Measurements from ENCODE around the gene GSC2. TPM values are rescaled to one million over a fixed set of nuclear protein-coding genes. Genes with fewer than 3 reads are reported as not detected.
"Not testable (repeated sequence)": the region's sequence is repeated elsewhere in the genome, so short reads cannot be mapped to it uniquely, and the experiment has no call there.

The GSC2 gene
- total RNA-seq, 1 donor from 2014 or later: not detected

DNA sequence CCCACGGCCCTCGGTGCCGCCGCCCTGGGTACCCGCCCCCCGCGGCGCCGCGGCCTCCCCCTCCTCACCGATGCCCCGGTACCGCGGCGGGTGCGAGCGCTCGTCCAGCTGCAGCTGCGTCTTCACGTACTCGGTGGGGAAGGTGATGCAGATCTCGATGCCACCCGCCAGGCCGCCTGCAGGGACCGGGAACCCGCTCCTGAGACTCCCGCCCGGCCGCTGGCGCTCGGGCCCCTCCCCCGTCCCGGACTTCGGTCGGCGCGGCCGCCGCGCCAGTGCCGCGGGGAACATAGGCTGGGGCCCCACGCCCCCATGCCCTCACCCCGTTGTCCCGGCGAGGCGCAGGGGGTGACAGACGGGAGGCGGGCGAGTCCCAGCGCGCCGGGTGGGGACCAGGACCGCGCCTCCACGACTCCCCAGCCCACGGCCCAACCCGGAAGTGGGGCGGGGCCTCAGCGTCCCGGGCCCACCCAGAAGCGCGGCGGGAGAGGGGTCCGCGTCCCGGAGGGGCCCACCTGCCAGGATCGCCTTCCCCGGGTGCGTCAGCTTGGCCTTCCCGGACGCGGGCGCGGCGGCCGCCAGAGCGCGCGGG is 28.1 kb upstream of the GSC2 start:
- DNase-seq (ENCODE audit: low spot score): peak; percentile 69

DNA sequence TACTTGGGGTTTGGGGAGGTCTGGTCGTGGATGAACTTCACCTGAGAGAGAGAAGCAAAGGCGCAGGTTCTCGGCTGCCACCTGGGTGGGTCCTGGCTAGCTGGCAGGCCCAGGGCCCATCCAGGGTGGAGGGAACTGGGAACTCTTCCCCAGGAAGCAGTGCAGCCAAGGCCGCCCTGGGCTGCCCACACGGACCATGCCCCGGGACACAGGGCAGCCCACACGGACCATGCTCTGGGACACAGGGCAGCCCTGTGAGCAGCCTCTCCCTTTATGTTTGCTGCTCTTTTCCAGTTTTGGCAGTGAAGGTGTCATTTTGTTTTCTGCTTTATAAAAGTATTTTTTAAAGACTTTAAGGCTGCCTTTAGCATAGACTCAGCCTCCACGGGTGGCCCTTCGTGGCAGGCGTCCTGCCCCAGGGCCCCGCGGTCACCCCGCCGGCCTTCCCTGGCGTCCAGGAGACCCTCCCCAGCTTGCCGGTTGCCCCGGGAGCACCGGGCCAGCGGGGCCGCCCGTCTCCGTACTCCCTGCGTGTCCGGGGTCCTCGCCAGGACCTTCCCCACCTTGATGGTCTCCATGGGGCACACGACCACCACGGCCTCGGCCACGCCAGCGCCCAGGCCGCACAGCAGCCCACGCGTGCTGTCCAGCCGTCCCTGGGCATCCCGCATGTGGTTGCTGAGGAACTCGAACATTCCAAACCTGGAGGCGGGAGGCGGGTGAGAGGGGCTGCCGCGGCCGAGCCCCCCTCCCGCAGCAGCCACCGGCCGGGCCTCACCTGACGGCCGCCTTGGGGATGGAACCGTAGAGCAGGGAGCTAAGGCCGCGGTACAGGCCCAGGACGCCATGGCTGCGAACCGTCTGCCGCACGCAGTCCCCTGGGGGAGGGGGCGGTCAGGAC is 27.3 kb upstream of the GSC2 start:
- DNase-seq (ENCODE audit: low spot score): no peak

DNA sequence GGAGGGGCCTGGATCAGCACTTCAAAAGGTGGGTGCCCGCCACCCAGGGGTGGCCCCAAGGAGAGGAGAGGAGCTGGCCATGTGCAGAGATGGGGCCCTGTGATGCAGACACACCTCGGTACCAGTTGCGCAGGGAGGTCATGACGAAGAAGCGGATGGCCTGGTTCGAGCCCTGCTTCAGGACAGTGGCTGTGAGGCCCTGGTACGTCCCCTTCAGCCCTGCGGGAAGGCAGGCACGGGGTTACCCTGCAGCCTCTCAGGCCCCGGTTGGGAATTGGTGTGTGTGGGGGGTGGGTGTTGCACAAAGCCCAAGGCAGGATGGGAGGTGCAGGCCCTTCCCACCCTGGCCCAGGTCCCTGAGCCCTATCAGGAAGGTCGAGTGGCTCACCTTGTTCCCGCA is 26.6 kb upstream of the GSC2 start:
- no peak for DNase-seq (ENCODE audit: low spot score)

- no peak for DNase-seq (ENCODE audit: low spot score)
Measured at GRCh38 chr22:19176175-19176643, 26.1 kb upstream of the GSC2 start.

GRCh38 chr22:19175602-19176174 is 25.6 kb upstream of the GSC2 start:
- DNase-seq (ENCODE audit: low spot score): no peak

GRCh38 chr22:19175026-19175601 is 25.0 kb upstream of the GSC2 start:
- DNase-seq (ENCODE audit: low spot score): no peak

- no peak for DNase-seq (ENCODE audit: low spot score)
Measured at GRCh38 chr22:19174106-19175025, 24.3 kb upstream of the GSC2 start.

DNA sequence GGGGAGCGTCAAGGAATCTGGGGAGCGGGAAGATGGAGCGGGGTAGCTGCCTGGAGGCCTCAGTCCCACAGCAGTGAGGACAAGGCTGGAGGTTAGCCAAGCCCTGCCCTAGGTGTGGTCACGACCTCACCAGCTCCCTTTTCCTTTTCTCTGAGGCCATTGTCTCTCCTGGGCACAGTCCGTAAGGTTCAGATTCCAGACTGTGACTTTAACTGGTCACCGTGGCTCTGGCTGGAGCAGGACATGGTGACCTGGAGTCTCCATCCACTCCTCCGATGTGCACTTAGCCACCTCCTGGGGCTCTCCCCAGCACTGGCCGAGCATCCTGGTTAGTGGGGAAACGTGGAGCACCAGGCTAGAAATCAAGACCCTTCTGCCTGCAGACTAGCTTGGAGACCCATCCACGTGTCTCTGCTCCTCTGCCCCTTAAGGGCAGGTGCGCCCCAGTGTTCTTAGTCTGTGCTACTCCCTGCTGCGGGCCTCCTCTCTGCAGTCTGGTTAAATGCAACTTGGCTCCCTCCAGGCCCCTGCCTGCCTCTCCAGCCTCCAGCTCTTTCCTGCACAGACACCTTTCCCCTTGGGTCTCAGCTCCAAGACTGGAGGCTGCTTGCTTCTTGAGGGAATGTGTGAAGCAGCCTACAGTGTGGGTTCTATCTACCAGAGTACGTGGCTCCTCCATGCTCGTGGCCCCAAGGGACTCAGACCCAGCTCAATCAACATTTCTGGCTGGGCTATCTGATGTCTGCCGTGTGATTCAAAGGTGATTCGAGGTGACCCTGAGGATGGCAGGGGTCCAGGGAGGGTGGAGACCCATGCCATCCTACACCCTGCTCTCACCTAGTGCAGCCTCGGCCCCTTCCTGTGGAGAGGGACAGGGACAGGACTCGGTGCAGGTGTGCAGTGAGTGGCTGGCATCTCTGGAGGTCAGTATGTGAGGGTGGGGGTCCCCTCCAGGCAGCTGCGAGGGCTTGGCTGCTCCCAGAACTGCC is 23.2 kb upstream of the GSC2 start:
- DNase-seq (ENCODE audit: low spot score): no peak

DNA sequence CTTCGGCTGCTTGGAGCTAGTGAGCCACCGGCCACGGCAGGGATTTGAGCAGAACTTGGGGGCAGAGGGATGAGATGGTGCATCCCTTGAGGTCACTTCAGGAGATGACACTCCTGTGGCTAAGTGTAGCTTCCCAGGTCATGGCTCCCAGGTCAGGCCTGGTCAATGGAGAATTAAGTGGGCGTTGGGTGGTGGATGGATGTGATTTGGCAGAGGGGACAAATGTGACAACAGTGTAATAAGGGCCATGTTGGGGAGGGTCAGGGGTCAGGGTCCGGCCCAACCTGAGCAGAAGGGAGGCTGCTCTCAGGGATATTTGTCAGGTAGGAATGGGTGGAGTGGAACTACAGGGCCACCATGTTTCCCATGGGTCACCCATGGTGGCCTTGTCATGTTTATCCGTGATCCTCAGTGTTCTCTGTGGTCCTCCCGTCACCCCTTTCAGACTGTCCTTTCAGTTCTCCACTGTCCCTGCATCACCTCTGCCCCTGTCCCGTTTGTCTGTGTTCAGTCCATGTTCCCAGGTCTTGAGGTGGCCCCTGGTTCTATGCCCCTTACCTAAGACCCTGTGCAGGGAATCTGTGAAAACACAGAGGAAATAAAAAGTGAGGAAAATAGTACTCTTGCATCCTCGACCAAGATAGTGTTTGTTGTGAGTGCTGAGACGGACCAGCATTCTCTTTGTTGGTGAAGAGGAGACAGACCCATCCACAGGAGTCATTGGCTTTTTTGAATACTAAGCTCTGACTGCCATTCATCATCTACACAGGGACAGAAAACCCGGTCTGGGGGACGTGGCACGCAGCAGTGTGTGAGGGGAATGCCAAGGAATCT is 22.3 kb upstream of the GSC2 start:
- DNase-seq (ENCODE audit: low spot score): no peak

DNA sequence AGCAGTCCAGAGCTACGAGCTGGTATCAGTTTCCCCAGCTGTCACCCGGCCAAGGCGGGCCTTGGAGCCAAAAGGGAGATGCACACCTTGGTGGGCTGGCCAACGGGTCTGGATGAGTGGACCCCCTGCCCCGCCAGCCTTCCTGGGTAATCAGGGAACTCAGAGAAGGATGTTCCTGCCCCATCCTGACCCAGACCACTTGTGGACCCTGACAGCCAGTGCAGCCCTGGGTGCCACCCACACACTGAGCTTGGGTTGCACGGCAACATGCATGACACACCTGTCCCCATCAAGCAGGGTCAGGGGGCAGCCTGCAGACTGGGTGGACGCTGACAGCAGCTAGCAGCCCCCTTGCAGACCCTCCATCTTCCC is 19.8 kb upstream of the GSC2 start:
- DNase-seq (ENCODE audit: low spot score): no peak

DNA sequence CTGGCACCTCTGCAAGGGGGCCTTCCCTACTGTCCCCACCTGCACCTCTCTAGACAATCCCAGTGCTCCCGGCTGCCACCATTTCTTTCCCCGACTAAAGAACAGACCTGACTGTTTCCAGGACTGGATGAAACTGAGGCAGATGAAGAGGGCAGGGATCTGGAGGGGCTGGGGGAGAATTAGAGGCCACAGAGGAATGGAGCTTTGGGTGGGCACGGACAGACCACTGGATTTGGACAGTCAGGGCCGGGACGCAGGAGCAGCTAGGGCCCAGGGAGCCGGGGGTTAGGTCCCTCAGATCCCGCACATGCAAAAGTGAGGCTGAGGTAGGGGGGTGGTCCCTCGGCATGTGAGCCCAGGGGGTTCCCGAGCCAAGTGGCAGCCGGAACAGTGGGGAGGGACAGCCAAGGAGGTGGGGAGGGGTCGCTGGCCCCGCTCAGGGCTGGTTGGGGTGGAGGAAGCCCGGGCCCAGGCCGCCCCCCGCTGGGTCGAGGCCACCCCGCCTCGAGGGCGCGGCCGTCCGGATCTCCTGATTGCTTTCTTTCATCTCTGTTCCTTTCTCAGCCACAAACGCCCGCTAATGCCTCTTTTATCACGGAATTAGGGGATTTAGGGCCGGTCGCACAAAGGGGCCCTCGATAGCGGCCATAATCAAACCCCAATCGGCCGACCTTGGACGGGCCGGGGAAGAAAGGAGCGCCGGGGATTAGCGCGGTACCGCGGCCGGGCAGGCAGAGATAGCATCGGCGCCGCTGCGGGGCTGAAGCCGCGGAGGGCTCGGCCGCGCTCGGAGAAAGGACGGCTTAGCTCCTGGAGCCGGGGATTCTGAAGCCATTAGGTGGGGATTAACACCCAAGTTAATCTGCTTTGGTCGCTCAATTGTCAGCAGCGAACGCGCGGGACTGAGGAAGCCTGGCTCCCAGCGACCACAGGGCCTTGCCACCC is 19.2 kb upstream of the GSC2 start:
- no peak for DNase-seq (ENCODE audit: low spot score)

DNA sequence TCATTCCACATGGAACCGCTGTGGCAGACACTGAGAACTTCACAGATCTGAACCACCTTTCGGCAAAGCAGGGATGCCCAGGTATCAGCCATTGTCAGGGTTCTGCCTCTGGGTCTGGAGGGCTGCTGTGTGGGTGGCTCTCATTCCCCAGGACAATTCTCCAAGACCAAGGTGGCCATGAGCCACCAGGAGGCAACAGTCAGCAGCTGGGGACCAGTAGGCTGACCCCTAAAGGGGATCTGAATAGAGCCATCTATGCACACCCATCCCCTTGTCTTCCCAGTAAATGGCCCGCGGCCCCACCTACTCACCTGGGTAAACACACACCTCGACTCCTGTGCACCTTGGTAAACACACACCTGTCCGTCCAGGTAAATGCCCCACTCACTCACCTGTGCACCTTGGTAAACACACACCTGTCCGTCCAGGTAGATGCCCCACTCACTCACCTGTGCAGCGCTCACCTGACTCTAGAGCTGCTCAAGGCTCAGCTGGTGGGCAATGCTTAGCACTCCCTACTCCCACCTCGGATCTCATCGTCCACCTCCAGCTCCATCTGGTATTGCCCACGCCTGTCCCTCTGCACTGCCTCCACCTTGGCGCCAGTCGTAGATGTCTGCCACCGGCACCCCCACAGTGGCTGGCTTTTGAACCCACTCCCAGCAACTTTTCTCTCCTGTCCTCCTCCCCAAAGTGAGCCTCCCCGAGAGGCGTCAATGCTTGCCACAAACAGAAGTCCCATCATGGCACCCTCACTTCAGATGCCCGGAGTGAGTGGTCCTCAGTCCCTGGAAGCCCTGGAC is 18.2 kb upstream of the GSC2 start:
- DNase-seq (ENCODE audit: low spot score): no peak

DNA sequence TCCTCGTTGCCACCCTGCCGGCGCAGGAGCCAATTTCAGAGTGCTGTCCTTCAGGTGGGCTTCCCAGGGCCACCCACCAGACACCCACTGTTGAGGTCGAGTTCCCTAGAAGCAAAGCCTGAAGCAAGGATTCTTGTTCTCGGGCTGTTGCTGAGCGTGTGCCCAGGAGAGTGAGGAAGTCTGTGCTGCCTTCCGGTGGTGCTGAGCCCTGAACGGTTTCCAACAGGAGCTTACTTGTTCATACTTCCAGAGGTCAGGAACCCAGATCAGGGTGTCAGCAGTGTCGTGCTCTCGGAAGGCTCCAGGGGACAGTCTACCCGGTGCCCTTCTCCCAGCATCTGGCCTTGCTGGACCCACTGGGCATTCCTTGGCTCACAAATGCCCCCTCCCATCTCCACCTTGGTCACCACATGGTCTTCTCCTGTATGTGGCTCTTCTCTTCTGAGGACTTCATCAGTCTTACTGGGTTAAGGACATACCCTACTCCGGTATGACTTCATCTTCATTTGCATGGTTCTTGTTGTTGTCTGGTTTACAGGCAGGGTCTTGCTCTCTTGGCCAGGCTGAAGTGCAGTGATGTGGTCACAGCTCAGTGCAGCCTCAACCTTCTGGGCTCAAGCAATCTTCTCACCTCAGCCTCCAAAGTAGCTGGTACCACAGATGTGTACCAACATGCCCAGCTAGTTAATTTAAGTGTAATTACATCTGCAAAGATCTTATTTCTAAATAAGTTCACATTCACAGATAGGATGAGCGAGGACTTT is 17.2 kb upstream of the GSC2 start:
- no peak for DNase-seq (ENCODE audit: low spot score)

DNA sequence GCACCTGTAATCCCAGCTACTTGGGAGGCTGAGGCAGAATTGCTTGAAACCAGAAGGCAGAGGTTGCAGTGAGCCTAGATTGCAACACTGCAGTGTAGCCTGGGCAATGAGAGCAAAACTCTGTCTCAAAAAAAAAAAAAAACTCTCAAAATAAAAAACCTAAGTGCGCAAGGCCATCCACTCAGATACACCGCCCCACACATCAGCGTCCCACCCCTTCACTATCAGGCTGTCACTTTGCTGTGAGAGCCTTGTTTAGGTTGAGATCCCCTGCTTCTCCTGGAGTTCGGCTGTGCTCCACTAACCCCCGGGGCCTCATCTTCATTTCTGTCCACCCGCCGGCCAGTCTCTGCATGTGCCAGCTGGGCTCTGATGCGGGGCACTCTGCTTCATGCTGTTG is 16.3 kb upstream of the GSC2 start:
- DNase-seq (ENCODE audit: low spot score): no peak

GRCh38 chr22:19164425-19164824 is 14.3 kb upstream of the GSC2 start:
- no peak for DNase-seq (ENCODE audit: low spot score)

DNA sequence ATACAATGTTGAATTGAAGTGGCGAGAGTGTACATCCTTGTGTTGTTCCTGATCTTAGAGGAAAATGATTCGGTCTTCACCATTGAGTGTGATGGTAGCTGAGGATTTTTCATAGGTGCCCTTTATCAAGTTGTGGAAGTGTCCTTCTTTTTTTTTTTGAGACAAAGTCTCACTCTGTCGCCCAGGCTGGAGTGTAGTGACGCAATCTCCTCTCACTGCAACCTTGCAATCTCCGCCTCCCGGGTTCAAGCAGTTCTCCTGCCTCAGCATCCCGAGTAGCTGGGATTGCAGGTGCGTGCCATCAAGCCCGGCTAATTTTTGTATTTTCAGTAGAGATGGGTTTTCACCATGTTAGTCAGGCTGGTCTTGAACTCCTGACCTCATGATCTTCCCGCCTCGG is 8.6 kb upstream of the GSC2 start:
- DNase-seq (ENCODE audit: low spot score): not testable (repeated sequence)
